HG03442 (cell line): ENCODE measurements around the gene DYNLRB2.
A peak's percentile ranks its signal among the peaks of the same experiment; 100 is the strongest.

Experiments
- ATAC-seq: cut with Tn5 transposase; IDR thresholded peaks from one replicate; pipeline ENCODE4 v1.9.1; 2021; ENCODE audit warnings: mild to moderate bottlenecking, moderate library complexity; ENCODE audit not compliant: unreplicated experiment

The DYNLRB2 gene

GRCh38 chr16:80540516-80541305, at the start of gene DYNLRB2:
TSS of gene DYNLRB2 (plus strand) at chr16:80540993. CDS start at chr16:80541077, 84 bp downstream.
- ATAC-seq: peak; percentile 95

- ATAC-seq: no peak
Observed at GRCh38 chr16:80500116-80500859, 40.5 kb upstream of the DYNLRB2 start.

GRCh38 chr16:80500961-80501525, 39.8 kb upstream of the DYNLRB2 start:
- no peak for ATAC-seq

GRCh38 chr16:80503107-80503506, 37.7 kb upstream of the DYNLRB2 start:
- no peak for ATAC-seq

- ATAC-seq: no peak
Observed at GRCh38 chr16:80507538-80507937, 33.3 kb upstream of the DYNLRB2 start.

- no peak for ATAC-seq
Observed at GRCh38 chr16:80509872-80510271, 30.9 kb upstream of the DYNLRB2 start.

- no peak for ATAC-seq
Observed at GRCh38 chr16:80511824-80512592, 28.8 kb upstream of the DYNLRB2 start.

- ATAC-seq: no peak
Observed at GRCh38 chr16:80512593-80512853, 28.3 kb upstream of the DYNLRB2 start.

- no peak for ATAC-seq
Observed at GRCh38 chr16:80515374-80515773, 25.4 kb upstream of the DYNLRB2 start.

GRCh38 chr16:80517846-80518245, 22.9 kb upstream of the DYNLRB2 start:
- ATAC-seq: no peak

GRCh38 chr16:80518436-80518835, 22.4 kb upstream of the DYNLRB2 start:
- no peak for ATAC-seq

GRCh38 chr16:80519189-80519588, 21.6 kb upstream of the DYNLRB2 start:
- ATAC-seq: no peak

- no peak for ATAC-seq
Observed at GRCh38 chr16:80525420-80525819, 15.4 kb upstream of the DYNLRB2 start.

- ATAC-seq: peak; percentile 55
Observed at GRCh38 chr16:80526418-80527061, 14.3 kb upstream of the DYNLRB2 start.

- no peak for ATAC-seq
Observed at GRCh38 chr16:80527297-80527696, 13.5 kb upstream of the DYNLRB2 start.

- no peak for ATAC-seq
Observed at GRCh38 chr16:80530479-80530878, 10.3 kb upstream of the DYNLRB2 start.

GRCh38 chr16:80536238-80536637, 4.6 kb upstream of the DYNLRB2 start:
- no peak for ATAC-seq

GRCh38 chr16:80541306-80541694, 507 bp downstream of the DYNLRB2 start:
- no peak for ATAC-seq

- ATAC-seq: no peak
Observed at GRCh38 chr16:80543162-80543561, 2.4 kb downstream of the DYNLRB2 start.

- ATAC-seq: no peak
Observed at GRCh38 chr16:80544326-80544725, 3.5 kb downstream of the DYNLRB2 start.

- ATAC-seq: no peak
Observed at GRCh38 chr16:80546249-80546648, 5.5 kb downstream of the DYNLRB2 start.
